K562 (cell line): ENCODE measurements around the gene MLLT1. TPM values are rescaled to one million over a fixed set of nuclear protein-coding genes. Genes with fewer than 3 reads are reported as not detected.

ENCODE experiments used
- ARID3B ChIP-seq: fragments of 250-450 bp; sonication (Bioruptor Pico); IDR thresholded peaks from 2 replicates; pipeline ENCODE4 v1.4.0; 2020; ENCODE audit warnings: borderline replicate concordance
- ARID4B ChIP-seq: sonication (generic); formaldehyde crosslinking; IDR thresholded peaks from 2 replicates; pipeline ENCODE4 v1.8.0; 2022; ENCODE audit warnings: mild to moderate bottlenecking, missing genetic modification reagents
- CHCHD3 ChIP-seq: fragments of 250-450 bp; sonication (Bioruptor Pico); IDR thresholded peaks from 2 replicates; pipeline ENCODE4 v2.1.2; 2022; ENCODE audit warnings: mild to moderate bottlenecking
- ETS2 ChIP-seq: IDR thresholded peaks from 2 replicates; pipeline ENCODE4 v1.6.1; 2016; ENCODE audit warnings: borderline replicate concordance, missing genetic modification characterization, mild to moderate bottlenecking, moderate library complexity, missing compliant biosample characterization; ENCODE audit not compliant: poor library complexity, severe bottlenecking
- FOXJ3 ChIP-seq: sonication (generic); formaldehyde crosslinking; IDR thresholded peaks from 2 replicates; pipeline ENCODE4 v1.4.0; 2020; ENCODE audit warnings: mild to moderate bottlenecking, missing genetic modification reagents
- MECOM ChIP-seq: fragments of 250-450 bp; sonication (Bioruptor Pico); IDR thresholded peaks from 2 replicates; pipeline ENCODE4 v1.8.0; 2022; ENCODE audit warnings: inconsistent platforms
- NKRF ChIP-seq: fragments of 450-650 bp; IDR thresholded peaks from 2 replicates; pipeline ENCODE4 v1.6.1; 2016; ENCODE audit warnings: borderline replicate concordance
- PREB ChIP-seq: sonication (generic); formaldehyde crosslinking; IDR thresholded peaks from 2 replicates; pipeline ENCODE4 v1.8.1; 2023; ENCODE audit warnings: mild to moderate bottlenecking, missing genetic modification reagents
- SRSF7 ChIP-seq: fragments of 200-400 bp; formaldehyde crosslinking; optimal IDR thresholded peaks from 2 replicates; pipeline ENCODE3; 2017; ENCODE audit warnings: mild to moderate bottlenecking, low read depth, low read length
- STAT6 ChIP-seq: sonication (generic); formaldehyde crosslinking; IDR thresholded peaks from 2 replicates; pipeline ENCODE4 v1.8.1; 2023; ENCODE audit warnings: mild to moderate bottlenecking, missing genetic modification reagents
- TEAD4 ChIP-seq, 2 experiments: sonication (generic) in 1 of 2; formaldehyde crosslinking in 1 of 2; IDR thresholded peaks; 2 replicates each; pipeline versions ENCODE4 v1.6.1 to v1.8.0; 2012 to 2022; ENCODE audit warnings: borderline replicate concordance in 1 of 2, inconsistent platforms in 1 of 2, low read length in 1 of 2, mild to moderate bottlenecking in 1 of 2, missing genetic modification reagents in 1 of 2
- THAP7 ChIP-seq: fragments of 250-450 bp; sonication (Bioruptor Pico); IDR thresholded peaks from 2 replicates; pipeline ENCODE4 v1.5.0; 2021
- ZNF282 ChIP-seq: sonication (generic); formaldehyde crosslinking; IDR thresholded peaks from 2 replicates; pipeline ENCODE4 v1.8.1; 2023; ENCODE audit warnings: missing genetic modification reagents
- polyA plus RNA-seq, 8 experiments: library from polyadenylated mRNA; depleted of rRNA in 4 of 8; stranded (reverse) in 5 of 8; unstranded in 3 of 8; fragments of >200 nt; fragmentation: Nextera tagmentation in 2 of 8; fragmentation: Illumina TruSeq in 1 of 8; extraction: Ambion mirVana in 2 of 8; extraction: Trizol in 1 of 8; gene quantifications; 2 replicates each; pipeline versions ENCODE4 v1.2.1 to v1.2.3, GENCODE V29; 2011 to 2014; ENCODE audit warnings: inconsistent platforms in 1 of 8, missing spikeins in 1 of 8
- total RNA-seq, 7 experiments: library from RNA; depleted of rRNA in 6 of 7; stranded (reverse); fragments of >200 nt in 6 of 7; fragmentation: Illumina TruSeq in 2 of 7; extraction: Trizol in 2 of 7; gene quantifications; 2 replicates each; pipeline versions ENCODE4 v1.2.1 to v1.2.3, GENCODE V29; 2011 to 2021; ENCODE audit warnings: low replicate concordance in 1 of 7

The MLLT1 gene
- total and polyA plus RNA-seq, 9 of the 15 experiments (the other 6 are each of a cell fraction or from before 2014, with no cell fraction given) = 0.23 to 63.5 (median 15.4) TPM

GRCh38 chr19:6279931-6280591 is at the start of gene MLLT1 (continued):
- no peak for TF ChIP-seq MECOM (CRISPR knock-in tag)
- TF ChIP-seq CHCHD3 (CRISPR knock-in tag) = no peak
- peak; percentile 35; the same call in 1 of the 2 replicates for TF ChIP-seq ARID4B (CRISPR knock-in tag)
- no peak for TF ChIP-seq ZNF282 (CRISPR knock-in tag)
- no peak for TF ChIP-seq NKRF
- no peak for TF ChIP-seq STAT6 (CRISPR knock-in tag)
- no peak for TF ChIP-seq ARID3B (CRISPR knock-in tag)
- no peak for TF ChIP-seq SRSF7
- TF ChIP-seq THAP7 = no peak
- TF ChIP-seq ETS2 (tag) = no peak
- no peak for TF ChIP-seq PREB (CRISPR knock-in tag)
- no peak for TF ChIP-seq FOXJ3 (CRISPR knock-in tag)
- 0 out of 2 replicates have a peak, but pooled peaks have one; percentile 16 for TF ChIP-seq TEAD4 (IDR thresholded peaks at IDR 0.05; ENCODE audit: low read length)
- TF ChIP-seq TEAD4 (CRISPR knock-in tag; IDR thresholded peaks at IDR 0.05; ENCODE audit: borderline replicate concordance) = no peak
